IPS DF 6.9 (cell line): Measurements from ENCODE around the gene PROSER2.
A peak's percentile ranks its signal among the peaks of the same experiment; 100 is the strongest.

Experiments
- DNase-seq: peaks from one replicate; pipeline ENCODE4 v3.0.0-alpha.2; 2013; ENCODE audit warnings: low read depth, low spot score
- H3K27ac ChIP-seq: one replicate; pipeline ENCODE4 v1.5.1; 2013; ENCODE audit warnings: low read length, control low read depth
- H3K27me3 ChIP-seq: 2 replicates; pipeline ENCODE4 v1.6.1; 2013; ENCODE audit warnings: mild to moderate bottlenecking, low read length; ENCODE audit not compliant: control insufficient read depth, insufficient read depth
- H3K36me3 ChIP-seq: 2 replicates; pipeline ENCODE4 v1.6.1; 2013; ENCODE audit warnings: low read length; ENCODE audit not compliant: control insufficient read depth, insufficient read depth
- H3K4me1 ChIP-seq: 2 replicates; pipeline ENCODE4 v1.6.1; 2013; ENCODE audit warnings: low read length; ENCODE audit not compliant: control insufficient read depth, insufficient read depth
- H3K4me3 ChIP-seq: 2 replicates; pipeline ENCODE4 v1.5.1; 2013; ENCODE audit warnings: mild to moderate bottlenecking, low read length
- H3K9me3 ChIP-seq: 2 replicates; pipeline ENCODE4 v1.6.1; 2013; ENCODE audit warnings: low read length, inconsistent platforms; ENCODE audit not compliant: control insufficient read depth, insufficient read depth
- WGBS: extraction: QIAGEN DNeasy Blood & Tissue Kit; methylation state at CpG from one replicate; pipeline ENCODE4 v1.1.7; 2013; ENCODE audit warnings: mixed read lengths, missing lambda C conversion rate; ENCODE audit not compliant: insufficient read length, insufficient coverage; 5-methylcytosine and 5-hydroxymethylcytosine counted together

PROSER2 gene

DNA sequence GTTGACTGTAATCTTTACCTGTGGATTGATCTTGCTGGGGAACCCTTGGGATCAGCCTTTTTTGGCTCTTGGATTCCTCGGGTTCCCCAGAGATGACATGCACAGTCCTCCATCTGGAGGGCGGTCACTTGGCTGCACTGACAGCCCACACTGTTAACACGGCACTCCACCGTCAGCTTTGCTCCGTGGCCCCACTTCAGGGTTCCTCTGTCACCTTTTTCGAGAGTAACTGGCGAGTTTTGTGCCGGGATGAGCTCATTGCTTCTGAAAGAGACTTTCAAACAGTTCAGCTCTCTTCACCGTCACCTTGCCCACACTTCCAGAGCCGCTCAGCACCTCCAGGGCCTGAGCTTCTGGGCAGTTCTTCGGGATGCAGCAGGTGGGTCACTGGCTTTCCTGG lies 42.4 kb downstream of the PROSER2 start:
- H3K36me3 ChIP-seq, result no peaks in the 10 kb centered on the region
- WGBS, result no CpG with 5 or more reads among the region's 11 CpGs
- no peak overlapping the region for H3K4me3 ChIP-seq
- no peaks in the 10 kb centered on the region for H3K27me3 ChIP-seq
- H3K27ac ChIP-seq, result no peak overlapping the region
- H3K9me3 ChIP-seq, result no peaks in the 10 kb centered on the region
- no peak for DNase-seq
- no peaks in the 10 kb centered on the region for H3K4me1 ChIP-seq

DNA sequence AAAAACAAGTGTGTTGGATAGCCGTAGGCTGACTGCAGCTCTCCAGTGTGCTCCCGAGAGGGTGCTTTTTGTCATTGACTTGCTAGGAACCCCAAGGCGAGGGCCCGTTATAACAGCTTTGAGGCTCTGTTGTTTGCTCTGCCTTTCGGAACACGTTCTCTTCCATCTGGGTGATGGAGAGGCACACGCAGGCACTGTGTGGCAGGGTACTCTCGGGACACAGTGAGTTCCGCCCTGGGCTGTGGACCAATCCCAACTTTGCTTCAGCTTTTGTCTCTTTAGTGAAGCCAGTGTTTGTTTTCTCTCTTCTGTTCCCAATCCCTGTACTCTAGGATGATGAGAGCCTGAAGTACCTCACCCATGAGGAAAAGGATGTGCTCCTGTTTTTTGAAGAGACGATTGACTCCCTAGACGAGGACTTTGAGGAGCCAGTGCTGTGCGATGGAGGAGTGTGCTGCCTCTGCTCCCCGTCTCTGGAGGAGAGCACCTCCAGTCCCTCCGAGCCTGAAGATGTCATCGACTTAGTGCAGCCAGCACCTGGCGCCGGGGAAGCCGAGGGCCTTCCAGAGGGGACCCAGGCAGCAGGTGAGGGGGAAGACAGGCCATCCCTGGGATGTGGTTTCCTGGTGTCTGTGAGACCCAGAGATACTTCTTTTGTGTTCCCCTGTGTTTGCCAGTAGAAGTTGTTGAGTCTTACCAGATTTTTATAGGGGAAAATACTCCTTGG lies 43.2 kb downstream of the PROSER2 start:
- WGBS, result no CpG with 5 or more reads among the region's 18 CpGs
- Histone ChIP-seq H3K27me3 (no peaks in the 10 kb centered on the region), H3K4me3 (no peak overlapping the region), H3K4me1 (no peaks in the 10 kb centered on the region), H3K27ac (no peak overlapping the region), H3K9me3 (no peaks in the 10 kb centered on the region), H3K36me3 (no peaks in the 10 kb centered on the region)
- no peak for DNase-seq

DNA sequence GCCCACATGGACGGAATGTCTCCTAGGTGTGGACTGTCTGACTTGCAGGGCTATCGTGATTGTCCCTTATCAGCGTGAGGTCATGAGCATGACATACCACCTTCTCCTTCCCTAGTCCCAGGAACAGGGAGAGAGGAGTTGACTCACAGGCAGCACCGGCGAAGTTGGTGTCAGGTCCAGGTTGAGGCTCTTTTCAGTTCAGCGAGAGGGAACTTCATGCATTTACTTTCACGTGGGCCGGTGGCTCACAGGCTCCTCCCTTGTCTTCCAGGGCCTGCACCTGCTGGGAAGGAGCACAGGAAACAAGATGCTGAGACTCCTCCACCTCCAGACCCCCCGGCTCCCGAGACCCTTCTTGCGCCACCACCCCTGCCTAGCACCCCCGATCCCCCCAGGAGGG lies 46.1 kb downstream of the PROSER2 start:
- WGBS, result no CpG with 5 or more reads among the region's 12 CpGs
- Histone ChIP-seq H3K27ac (no peak overlapping the region), H3K36me3 (no peaks in the 10 kb centered on the region), H3K4me1 (no peaks in the 10 kb centered on the region), H3K27me3 (no peaks in the 10 kb centered on the region), H3K9me3 (no peaks in the 10 kb centered on the region), H3K4me3 (no peak overlapping the region)
- DNase-seq, result no peak

DNA sequence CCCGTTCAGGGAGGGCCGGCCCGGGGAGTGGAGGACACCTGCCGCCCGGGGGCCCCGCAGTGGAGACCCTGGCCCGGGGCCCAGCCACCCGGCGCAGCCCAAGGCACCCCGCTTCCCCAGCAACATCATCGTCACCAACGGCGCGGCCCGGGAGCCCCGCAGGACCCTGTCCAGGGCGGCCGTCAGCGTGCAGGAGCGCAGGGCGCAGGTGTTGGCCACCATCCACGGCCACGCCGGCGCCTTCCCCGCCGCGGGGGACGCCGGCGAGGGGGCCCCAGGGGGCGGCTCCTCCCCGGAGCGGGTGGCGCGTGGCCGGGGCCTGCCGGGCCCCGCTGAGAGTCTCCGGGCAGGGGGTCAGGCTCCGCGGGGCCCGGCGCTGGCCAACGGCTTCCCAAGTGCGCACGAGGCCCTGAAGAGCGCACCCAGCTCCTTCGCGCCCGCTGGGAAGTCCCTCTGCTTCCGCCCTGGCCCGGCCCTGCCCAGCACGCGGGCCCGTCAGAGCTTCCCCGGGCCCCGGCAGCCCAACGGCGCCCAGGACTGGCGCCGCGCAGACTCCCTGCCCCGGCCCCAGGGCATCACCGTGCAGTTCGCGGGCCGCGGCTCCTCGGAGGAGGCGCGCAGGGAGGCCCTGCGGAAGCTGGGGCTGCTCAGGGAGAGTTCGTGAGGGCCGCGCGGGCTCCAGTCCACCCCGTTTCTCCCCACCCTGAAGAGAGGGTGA lies 46.7 kb downstream of the PROSER2 start:
- no peaks in the 10 kb centered on the region for H3K27me3 ChIP-seq
- H3K27ac ChIP-seq, result no peak overlapping the region
- H3K4me3 ChIP-seq, result no peak overlapping the region
- no peaks in the 10 kb centered on the region for H3K9me3 ChIP-seq
- no CpG with 5 or more reads among the region's 78 CpGs for WGBS
- DNase-seq, result no peak
- H3K36me3 ChIP-seq, result no peaks in the 10 kb centered on the region
- peaks cover under 1% of the 10 kb centered on the region; the same call in 1 of the 2 replicates for H3K4me1 ChIP-seq

- no peak for DNase-seq
- Histone ChIP-seq H3K4me1 (peaks cover 3% of the 10 kb centered on the region; the same call in 1 of the 2 replicates), H3K27ac (no peak overlapping the region), H3K9me3 (no peaks in the 10 kb centered on the region), H3K36me3 (no peaks in the 10 kb centered on the region), H3K27me3 (no peaks in the 10 kb centered on the region), H3K4me3 (no peak overlapping the region)
- no CpG with 5 or more reads among the region's 8 CpGs for WGBS
These were observed 47.3 kb downstream of the PROSER2 start for GRCh38 chr10:11870461-11870780.

DNA sequence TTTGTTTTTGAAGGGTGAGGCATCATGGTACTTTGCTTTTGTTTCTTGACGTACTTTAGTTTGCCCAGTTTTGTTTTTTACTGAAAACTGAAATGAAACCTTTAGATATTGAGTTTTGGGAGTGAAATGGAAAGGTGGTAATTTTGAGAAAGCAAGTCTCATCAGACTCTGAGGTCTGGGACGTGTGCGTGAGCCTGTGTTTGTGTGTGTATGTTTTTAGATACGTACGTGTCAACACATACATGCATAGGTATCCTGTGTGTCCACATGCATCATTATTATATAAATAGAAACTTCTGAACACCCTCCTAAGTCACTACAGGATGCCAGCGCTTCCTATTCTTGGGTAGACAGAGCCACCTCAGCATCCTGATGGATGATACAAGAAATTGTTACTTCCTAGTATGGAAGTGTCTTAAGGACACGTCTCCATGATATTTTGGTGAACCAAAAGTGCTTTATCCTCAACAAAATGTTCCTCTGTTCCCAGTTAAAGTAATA lies 47.8 kb downstream of the PROSER2 start:
- no CpG with 5 or more reads among the region's 7 CpGs for WGBS
- H3K9me3 ChIP-seq, result no peaks in the 10 kb centered on the region
- no peak overlapping the region for H3K4me3 ChIP-seq
- H3K27me3 ChIP-seq, result no peaks in the 10 kb centered on the region
- H3K4me1 ChIP-seq, result peaks cover 4% of the 10 kb centered on the region; the same call in 1 of the 2 replicates
- H3K36me3 ChIP-seq, result no peaks in the 10 kb centered on the region
- DNase-seq, result no peak
- H3K27ac ChIP-seq, result no peak overlapping the region

- Histone ChIP-seq H3K4me3 (no peak overlapping the region), H3K27ac (no peak overlapping the region), H3K27me3 (no peaks in the 10 kb centered on the region), H3K4me1 (peaks cover 5% of the 10 kb centered on the region; the same call in 1 of the 2 replicates), H3K36me3 (no peaks in the 10 kb centered on the region), H3K9me3 (no peaks in the 10 kb centered on the region)
- no CpG with 5 or more reads among the region's 9 CpGs for WGBS
- DNase-seq, result no peak
These were observed 48.3 kb downstream of the PROSER2 start for GRCh38 chr10:11871466-11871865.

GRCh38 chr10:11874568-11875493 lies 51.7 kb downstream of the PROSER2 start:
- no CpG with 5 or more reads among the region's 20 CpGs for WGBS
- peak; percentile 54 for DNase-seq
- peaks cover 5% of the 10 kb centered on the region; the same call in 1 of the 2 replicates for H3K4me1 ChIP-seq
- H3K36me3 ChIP-seq, result no peaks in the 10 kb centered on the region
- H3K27me3 ChIP-seq, result no peaks in the 10 kb centered on the region
- H3K9me3 ChIP-seq, result no peaks in the 10 kb centered on the region
- H3K27ac ChIP-seq, result no peak overlapping the region
- no peak overlapping the region; the same call in 1 of the 2 replicates for H3K4me3 ChIP-seq

DNA sequence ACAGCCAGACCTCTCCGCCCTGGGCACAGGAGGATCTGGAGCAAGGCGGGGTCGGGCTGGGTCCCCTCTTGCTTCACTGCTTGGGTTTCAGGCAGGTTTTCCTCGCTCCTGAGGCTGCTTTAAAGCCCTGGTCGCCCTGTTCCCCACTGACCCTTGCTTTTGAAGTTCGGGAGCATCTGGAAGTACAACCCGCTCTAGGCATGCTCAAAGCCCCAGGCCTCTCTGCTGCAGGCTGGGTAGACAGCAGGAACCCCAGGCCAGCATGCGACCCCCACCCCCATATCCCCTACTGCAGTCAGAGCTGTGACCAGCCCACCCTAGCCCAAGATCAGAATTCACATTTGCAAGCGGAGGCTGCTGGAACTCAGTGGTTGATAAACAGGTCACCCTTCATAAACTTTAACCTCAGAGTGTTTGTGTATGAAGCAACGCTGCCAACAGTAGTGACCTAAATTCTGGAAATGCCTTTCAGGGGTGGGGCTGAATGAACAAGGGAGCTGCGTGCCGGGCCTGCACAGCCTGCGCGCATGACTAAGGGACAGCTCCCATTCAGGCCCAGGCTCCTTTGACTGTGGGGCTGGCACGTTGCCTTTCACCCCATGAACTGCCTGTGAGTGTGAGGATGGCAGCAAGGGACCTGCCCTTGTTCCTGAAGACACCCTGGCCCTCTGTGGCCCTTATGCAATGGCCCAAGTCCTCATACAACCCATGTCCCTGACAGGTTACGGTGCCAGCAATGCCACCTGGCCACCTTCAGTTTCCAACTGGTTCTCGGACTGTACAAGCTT lies 52.5 kb downstream of the PROSER2 start:
- Histone ChIP-seq H3K4me1 (peaks cover 8% of the 10 kb centered on the region), H3K4me3 (no peak overlapping the region), H3K36me3 (no peaks in the 10 kb centered on the region), H3K27ac (no peak overlapping the region), H3K9me3 (no peaks in the 10 kb centered on the region), H3K27me3 (no peaks in the 10 kb centered on the region)
- no CpG with 5 or more reads among the region's 17 CpGs for WGBS
- DNase-seq, result no peak
